ENCODE measurements around the gene SPCS3.

SPCS3 gene

DNA sequence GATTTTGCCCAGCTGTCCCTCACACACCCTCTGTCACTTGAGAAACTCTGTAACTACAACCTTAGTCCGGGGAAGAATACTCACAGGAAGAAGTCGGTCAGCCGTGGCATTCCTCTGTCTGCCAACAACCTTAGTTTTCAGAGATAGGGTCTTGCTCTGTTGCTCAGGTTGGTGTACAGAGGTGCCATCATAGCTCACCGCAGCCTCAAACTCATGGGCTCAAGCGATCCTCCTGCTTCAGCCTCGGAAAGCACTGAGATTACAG is 12.2 kb upstream of the SPCS3 start:
- no peak for TF ChIP-seq POLR2AphosphoS5 (IDR thresholded peaks at IDR 0.05; ENCODE audit: low read depth)
- TF ChIP-seq, protein P1, sequence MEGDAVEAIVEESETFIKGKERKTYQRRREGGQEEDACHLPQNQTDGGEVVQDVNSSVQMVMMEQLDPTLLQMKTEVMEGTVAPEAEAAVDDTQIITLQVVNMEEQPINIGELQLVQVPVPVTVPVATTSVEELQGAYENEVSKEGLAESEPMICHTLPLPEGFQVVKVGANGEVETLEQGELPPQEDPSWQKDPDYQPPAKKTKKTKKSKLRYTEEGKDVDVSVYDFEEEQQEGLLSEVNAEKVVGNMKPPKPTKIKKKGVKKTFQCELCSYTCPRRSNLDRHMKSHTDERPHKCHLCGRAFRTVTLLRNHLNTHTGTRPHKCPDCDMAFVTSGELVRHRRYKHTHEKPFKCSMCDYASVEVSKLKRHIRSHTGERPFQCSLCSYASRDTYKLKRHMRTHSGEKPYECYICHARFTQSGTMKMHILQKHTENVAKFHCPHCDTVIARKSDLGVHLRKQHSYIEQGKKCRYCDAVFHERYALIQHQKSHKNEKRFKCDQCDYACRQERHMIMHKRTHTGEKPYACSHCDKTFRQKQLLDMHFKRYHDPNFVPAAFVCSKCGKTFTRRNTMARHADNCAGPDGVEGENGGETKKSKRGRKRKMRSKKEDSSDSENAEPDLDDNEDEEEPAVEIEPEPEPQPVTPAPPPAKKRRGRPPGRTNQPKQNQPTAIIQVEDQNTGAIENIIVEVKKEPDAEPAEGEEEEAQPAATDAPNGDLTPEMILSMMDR (IDR thresholded peaks at IDR 0.05; ENCODE audit: insufficient read depth, low read length), result no peak
- no peak for TF ChIP-seq SPI1 (IDR thresholded peaks at IDR 0.05; ENCODE audit: borderline replicate concordance, low read depth)
- no peak for TF ChIP-seq REST (IDR thresholded peaks at IDR 0.05; ENCODE audit: insufficient replicate concordance, low read depth)
- TF ChIP-seq GABPA (IDR thresholded peaks at IDR 0.05; ENCODE audit: low read depth), result no peak
- H3K4me3 ChIP-seq (replicated peaks; ENCODE audit: insufficient read depth, low read length), result no peak overlapping the region
- H3K27me3 ChIP-seq (ENCODE audit: insufficient read depth, poor library complexity, severe bottlenecking), result peaks cover 4% of the 10 kb centered on the region
- no peak for DNase-seq (ENCODE audit: low read depth in 1 of 2, low spot score in 1 of 2)
- no peak overlapping the region for H3K27ac ChIP-seq (replicated peaks)

- DNase-seq (ENCODE audit: low read depth in 1 of 2, low spot score in 1 of 2), result no peak
- TF ChIP-seq, protein P1 (IDR thresholded peaks at IDR 0.05; ENCODE audit: insufficient read depth, low read length), result no peak
- no peak for TF ChIP-seq GABPA (IDR thresholded peaks at IDR 0.05; ENCODE audit: low read depth)
- no peak for TF ChIP-seq POLR2AphosphoS5 (IDR thresholded peaks at IDR 0.05; ENCODE audit: low read depth)
- no peak for TF ChIP-seq REST (IDR thresholded peaks at IDR 0.05; ENCODE audit: insufficient replicate concordance, low read depth)
- TF ChIP-seq SPI1 (IDR thresholded peaks at IDR 0.05; ENCODE audit: borderline replicate concordance, low read depth), result no peak
- Histone ChIP-seq H3K4me3 (replicated peaks; ENCODE audit: insufficient read depth, low read length) (no peak overlapping the region), H3K27me3 (ENCODE audit: insufficient read depth, poor library complexity, severe bottlenecking) (peaks cover 2% of the 10 kb centered on the region), H3K27ac (replicated peaks) (no peak overlapping the region)
Measured at GRCh38 chr4:176308441-176308840, 11.3 kb upstream of the SPCS3 start.

GRCh38 chr4:176309046-176309445 is 10.7 kb upstream of the SPCS3 start:
- Histone ChIP-seq H3K27me3 (ENCODE audit: insufficient read depth, poor library complexity, severe bottlenecking) (peaks cover under 1% of the 10 kb centered on the region), H3K27ac (replicated peaks) (no peak overlapping the region), H3K4me3 (replicated peaks; ENCODE audit: insufficient read depth, low read length) (no peak overlapping the region)
- no peak for DNase-seq (ENCODE audit: low read depth in 1 of 2, low spot score in 1 of 2)
- TF ChIP-seq, protein P1 (IDR thresholded peaks at IDR 0.05; ENCODE audit: insufficient read depth, low read length), result no peak
- TF ChIP-seq REST (IDR thresholded peaks at IDR 0.05; ENCODE audit: insufficient replicate concordance, low read depth) (no peak), GABPA (IDR thresholded peaks at IDR 0.05; ENCODE audit: low read depth) (no peak), POLR2AphosphoS5 (IDR thresholded peaks at IDR 0.05; ENCODE audit: low read depth) (no peak), SPI1 (IDR thresholded peaks at IDR 0.05; ENCODE audit: borderline replicate concordance, low read depth) (no peak)
